Nephron (organoid): ENCODE measurements around the gene LGI4.

Experiments
- H3K27ac Mint-ChIP-seq, 3 experiments: 2 replicates each; pipeline ENCODE4 v1.8.0; 2020; ENCODE audit warnings: mixed read lengths in 3 of 3, mild to moderate bottlenecking in 2 of 3, moderate library complexity in 1 of 3
- H3K27me3 Mint-ChIP-seq: 2 replicates; pipeline ENCODE4 v1.8.0; 2021; ENCODE audit warnings: low read depth, mild to moderate bottlenecking, moderate library complexity, mixed read lengths
- H3K36me3 Mint-ChIP-seq: 2 replicates; pipeline ENCODE4 v1.8.0; 2020; ENCODE audit warnings: low read depth, mixed read lengths
- H3K4me1 Mint-ChIP-seq: 2 replicates; pipeline ENCODE4 v1.8.0; 2020; ENCODE audit warnings: mixed read lengths
- H3K4me3 Mint-ChIP-seq, 3 experiments: 2 replicates each; pipeline ENCODE4 v1.8.0; 2020; ENCODE audit warnings: mild to moderate bottlenecking in 3 of 3, mixed read lengths in 3 of 3, moderate library complexity in 2 of 3
- H3K9me3 Mint-ChIP-seq: 2 replicates; pipeline ENCODE4 v1.8.0; 2020; ENCODE audit warnings: mixed read lengths
- CTCF ChIP-seq, 3 experiments: fragments of 200-600 bp; sonication (generic); IDR thresholded peaks; one replicate each; pipeline ENCODE4 v1.5.0; 2021; ENCODE audit warnings: antibody characterized with exemption in 3 of 3; ENCODE audit not compliant: unreplicated experiment in 3 of 3

Gene LGI4

GRCh38 chr19:35109395-35110112, 25.3 kb downstream of the LGI4 start:
- Mint-ChIP-seq H3K27ac (no peak overlapping the region), H3K4me3 (no peak overlapping the region), H3K4me1 (peaks cover 3% of the 10 kb centered on the region), H3K36me3 (no peaks in the 10 kb centered on the region), H3K9me3 (no peaks in the 10 kb centered on the region), H3K27me3 (peaks cover 8% of the 10 kb centered on the region)
- TF ChIP-seq CTCF (IDR thresholded peaks at IDR 0.05; ENCODE audit: unreplicated experiment in 3 of 3), result no peak

GRCh38 chr19:35108730-35109129, 26.1 kb downstream of the LGI4 start:
- Mint-ChIP-seq H3K27ac (no peak overlapping the region), H3K27me3 (peaks cover 6% of the 10 kb centered on the region), H3K4me3 (no peak overlapping the region)

GRCh38 chr19:35107545-35107944, 27.3 kb downstream of the LGI4 start:
- no peak for TF ChIP-seq CTCF (IDR thresholded peaks at IDR 0.05; ENCODE audit: unreplicated experiment in 3 of 3)
- Mint-ChIP-seq H3K36me3 (no peaks in the 10 kb centered on the region), H3K4me1 (no peaks in the 10 kb centered on the region), H3K27me3 (peaks cover 6% of the 10 kb centered on the region), H3K4me3 (no peak overlapping the region), H3K9me3 (no peaks in the 10 kb centered on the region), H3K27ac (no peak overlapping the region)

More at GRCh38 chr19:35108730-35109129, 26.1 kb downstream of the LGI4 start:
- Mint-ChIP-seq H3K36me3 (no peaks in the 10 kb centered on the region), H3K9me3 (no peaks in the 10 kb centered on the region), H3K4me1 (no peaks in the 10 kb centered on the region)
- no peak for TF ChIP-seq CTCF (IDR thresholded peaks at IDR 0.05; ENCODE audit: unreplicated experiment in 3 of 3)

- H3K36me3 Mint-ChIP-seq, result no peaks in the 10 kb centered on the region
- TF ChIP-seq CTCF (IDR thresholded peaks at IDR 0.05; ENCODE audit: unreplicated experiment in 3 of 3), result no peak
- peaks cover 6% of the 10 kb centered on the region for H3K27me3 Mint-ChIP-seq
- no peak overlapping the region for H3K4me3 Mint-ChIP-seq
- H3K9me3 Mint-ChIP-seq, result no peaks in the 10 kb centered on the region
- H3K27ac Mint-ChIP-seq, result no peak overlapping the region
- H3K4me1 Mint-ChIP-seq, result no peaks in the 10 kb centered on the region
Observed at GRCh38 chr19:35106898-35107541, 27.8 kb downstream of the LGI4 start.

- Mint-ChIP-seq H3K4me1 (no peaks in the 10 kb centered on the region), H3K36me3 (no peaks in the 10 kb centered on the region), H3K9me3 (no peaks in the 10 kb centered on the region), H3K4me3 (no peak overlapping the region), H3K27me3 (peaks cover 6% of the 10 kb centered on the region), H3K27ac (no peak overlapping the region)
- no peak for TF ChIP-seq CTCF (IDR thresholded peaks at IDR 0.05; ENCODE audit: unreplicated experiment in 3 of 3)
Observed at GRCh38 chr19:35106291-35106583, 28.6 kb downstream of the LGI4 start.
